DOHH2 (cell line): ENCODE data around the gene TNK2.

Experiments
- H3F3A ChIP-seq: fragments of 200-600 bp; sonication (generic), shearing (Covaris generic); 2 replicates; pipeline ENCODE4 v1.6.0; 2016; ENCODE audit warnings: antibody characterized with exemption, mild to moderate bottlenecking; ENCODE audit not compliant: control insufficient read depth, insufficient read depth
- H3K27ac ChIP-seq: fragments of 200-600 bp; sonication (generic); 2 replicates; pipeline ENCODE4 v1.5.1; 2014; ENCODE audit warnings: low read depth, mild to moderate bottlenecking, low read length, moderate library complexity
- H3K27me3 ChIP-seq: fragments of 200-600 bp; sonication (generic); 2 replicates; pipeline ENCODE4 v1.6.1; 2014; ENCODE audit warnings: mild to moderate bottlenecking, low read length, mixed read lengths; ENCODE audit not compliant: control insufficient read depth
- H3K36me3 ChIP-seq: fragments of 200-600 bp; sonication (generic); 2 replicates; pipeline ENCODE4 v1.6.1; 2014; ENCODE audit warnings: mild to moderate bottlenecking, low read length, moderate library complexity, mixed read lengths; ENCODE audit not compliant: control insufficient read depth
- H3K4me1 ChIP-seq: fragments of 200-600 bp; sonication (generic); 2 replicates; pipeline ENCODE4 v1.6.1; 2014; ENCODE audit warnings: mild to moderate bottlenecking, low read length, mixed read lengths; ENCODE audit not compliant: control insufficient read depth
- H3K4me2 ChIP-seq: fragments of 200-600 bp; sonication (generic); 2 replicates; pipeline ENCODE4 v1.6.0; 2014; ENCODE audit warnings: mild to moderate bottlenecking, low read length, moderate library complexity
- H3K4me3 ChIP-seq: fragments of 200-600 bp; sonication (generic); 2 replicates; pipeline ENCODE4 v1.5.1; 2014; ENCODE audit warnings: mild to moderate bottlenecking, low read length, mixed read lengths
- H3K79me2 ChIP-seq: fragments of 200-600 bp; sonication (generic); 2 replicates; pipeline ENCODE4 v1.6.1; 2014; ENCODE audit warnings: mild to moderate bottlenecking, low read length, mixed read lengths; ENCODE audit not compliant: control insufficient read depth
- H3K9me2 ChIP-seq: fragments of 200-600 bp; sonication (generic); replicated peaks from 2 replicates; pipeline ENCODE4 v1.6.1; 2014; ENCODE audit warnings: mild to moderate bottlenecking, low read length, mixed read lengths; ENCODE audit not compliant: control insufficient read depth
- H3K9me3 ChIP-seq: fragments of 200-600 bp; sonication (generic); 2 replicates; pipeline ENCODE4 v1.6.1; 2014; ENCODE audit warnings: antibody characterized with exemption, low read length, mixed read lengths; ENCODE audit not compliant: control insufficient read depth, insufficient read depth
- H4K20me1 ChIP-seq: fragments of 200-600 bp; sonication (generic); 2 replicates; pipeline ENCODE4 v1.6.0; 2014; ENCODE audit warnings: low read depth, mild to moderate bottlenecking, antibody characterized with exemption, low read length, moderate library complexity; ENCODE audit not compliant: control insufficient read depth, insufficient read depth
- EZH2phosphoT487 ChIP-seq: fragments of 200-600 bp; sonication (generic); IDR thresholded peaks from 2 replicates; pipeline ENCODE4 v1.6.1; 2017; ENCODE audit warnings: borderline replicate concordance, mild to moderate bottlenecking, antibody characterized with exemption, low read length, moderate library complexity, mixed read lengths
- TF ChIP-seq, protein P1 (sequence below): fragments of 200-600 bp; sonication (generic); IDR thresholded peaks from one replicate; pipeline ENCODE4 v1.5.1; 2014; ENCODE audit warnings: antibody characterized with exemption, mild to moderate bottlenecking, low read depth, low read length; ENCODE audit not compliant: poor library complexity, severe bottlenecking

The TNK2 gene

GRCh38 chr3:195899701-195900435, 8.5 kb downstream of the TNK2 start:
- H3K79me2 ChIP-seq, result no peaks in the 10 kb centered on the region
- peaks cover 11% of the 10 kb centered on the region; the same call in 1 of the 2 replicates for H3F3A ChIP-seq
- no peaks in the 10 kb centered on the region for H3K36me3 ChIP-seq
- H3K27ac ChIP-seq, result no peak overlapping the region
- H3K4me3 ChIP-seq, result no peak overlapping the region
- TF ChIP-seq EZH2phosphoT487, result no peak
- TF ChIP-seq, protein P1, sequence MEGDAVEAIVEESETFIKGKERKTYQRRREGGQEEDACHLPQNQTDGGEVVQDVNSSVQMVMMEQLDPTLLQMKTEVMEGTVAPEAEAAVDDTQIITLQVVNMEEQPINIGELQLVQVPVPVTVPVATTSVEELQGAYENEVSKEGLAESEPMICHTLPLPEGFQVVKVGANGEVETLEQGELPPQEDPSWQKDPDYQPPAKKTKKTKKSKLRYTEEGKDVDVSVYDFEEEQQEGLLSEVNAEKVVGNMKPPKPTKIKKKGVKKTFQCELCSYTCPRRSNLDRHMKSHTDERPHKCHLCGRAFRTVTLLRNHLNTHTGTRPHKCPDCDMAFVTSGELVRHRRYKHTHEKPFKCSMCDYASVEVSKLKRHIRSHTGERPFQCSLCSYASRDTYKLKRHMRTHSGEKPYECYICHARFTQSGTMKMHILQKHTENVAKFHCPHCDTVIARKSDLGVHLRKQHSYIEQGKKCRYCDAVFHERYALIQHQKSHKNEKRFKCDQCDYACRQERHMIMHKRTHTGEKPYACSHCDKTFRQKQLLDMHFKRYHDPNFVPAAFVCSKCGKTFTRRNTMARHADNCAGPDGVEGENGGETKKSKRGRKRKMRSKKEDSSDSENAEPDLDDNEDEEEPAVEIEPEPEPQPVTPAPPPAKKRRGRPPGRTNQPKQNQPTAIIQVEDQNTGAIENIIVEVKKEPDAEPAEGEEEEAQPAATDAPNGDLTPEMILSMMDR, result no peak
- H3K9me2 ChIP-seq, result no peaks in the 10 kb centered on the region
- H3K27me3 ChIP-seq, result no peaks in the 10 kb centered on the region
- peaks cover 35% of the 10 kb centered on the region for H3K4me1 ChIP-seq
- no peaks in the 10 kb centered on the region for H3K9me3 ChIP-seq
- H3K4me2 ChIP-seq, result no peak overlapping the region
- no peaks in the 10 kb centered on the region; the same call in 1 of the 2 replicates for H4K20me1 ChIP-seq

GRCh38 chr3:195897853-195898415, 10.4 kb downstream of the TNK2 start:
- Histone ChIP-seq H3K79me2 (no peaks in the 10 kb centered on the region), H3K4me1 (peaks cover 37% of the 10 kb centered on the region), H3K4me2 (no peak overlapping the region), H3F3A (peaks cover 9% of the 10 kb centered on the region; the same call in 1 of the 2 replicates), H3K27me3 (no peaks in the 10 kb centered on the region), H3K4me3 (no peak overlapping the region), H3K36me3 (no peaks in the 10 kb centered on the region), H3K27ac (no peak overlapping the region), H3K9me2 (no peaks in the 10 kb centered on the region), H3K9me3 (no peaks in the 10 kb centered on the region), H4K20me1 (peaks cover 5% of the 10 kb centered on the region)
- TF ChIP-seq, protein P1, result no peak
- TF ChIP-seq EZH2phosphoT487, result no peak

DNA sequence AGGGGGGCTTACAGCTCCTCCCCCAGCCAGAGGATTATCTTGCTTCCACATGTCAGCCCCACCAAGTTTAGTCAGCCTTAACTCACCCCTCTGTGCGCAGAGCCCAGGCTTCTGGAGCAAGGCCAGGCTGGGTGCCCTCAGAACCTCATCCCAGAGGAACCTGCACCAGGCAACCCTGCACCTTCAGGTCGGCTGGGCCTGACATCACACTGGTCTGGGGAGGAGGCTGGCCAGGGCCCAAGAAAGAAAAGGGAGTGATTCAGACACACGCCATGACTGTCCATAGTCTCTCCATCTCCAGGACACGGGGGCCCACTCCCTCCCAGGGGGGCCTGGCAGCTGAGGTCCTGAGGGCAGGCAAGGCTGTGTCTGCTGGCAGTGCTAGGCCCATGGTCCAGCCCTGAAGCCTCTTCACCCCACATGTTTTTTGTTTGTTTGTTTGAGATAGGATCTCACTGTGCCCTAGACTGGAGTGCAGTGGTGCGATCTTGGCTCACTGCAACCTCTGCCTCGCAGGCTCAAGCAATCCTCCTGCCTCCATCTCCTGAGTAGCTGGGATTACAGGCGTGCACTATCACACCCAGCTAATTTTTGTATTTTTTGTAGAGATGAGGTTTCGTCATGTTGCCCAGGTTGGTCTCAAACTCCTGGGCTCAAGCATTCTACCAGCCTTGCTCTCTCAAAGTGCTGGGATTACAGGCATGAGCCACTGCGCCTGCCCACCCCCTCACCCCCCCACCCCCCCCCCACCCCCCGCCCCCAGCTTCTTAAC, 11.1 kb downstream of the TNK2 start:
- Histone ChIP-seq H3K27ac (no peak overlapping the region), H3K4me1 (peaks cover 37% of the 10 kb centered on the region)
- TF ChIP-seq, protein P1, result no peak
- TF ChIP-seq EZH2phosphoT487, result no peak

More for the DNA sequence above, 11.1 kb downstream of the TNK2 start:
- H3K79me2 ChIP-seq, result no peaks in the 10 kb centered on the region
- H3F3A ChIP-seq, result peaks cover 9% of the 10 kb centered on the region; the same call in 1 of the 2 replicates
- no peaks in the 10 kb centered on the region for H3K27me3 ChIP-seq
- no peaks in the 10 kb centered on the region for H3K36me3 ChIP-seq
- no peak overlapping the region for H3K4me2 ChIP-seq
- H3K9me3 ChIP-seq, result no peaks in the 10 kb centered on the region
- H3K9me2 ChIP-seq, result no peaks in the 10 kb centered on the region
- no peak overlapping the region for H3K4me3 ChIP-seq
- H4K20me1 ChIP-seq, result peaks cover 5% of the 10 kb centered on the region
